Measurements from ENCODE around the gene JTB.
A peak's percentile ranks its signal among the peaks of the same experiment; 100 is the strongest.

The JTB gene

DNA sequence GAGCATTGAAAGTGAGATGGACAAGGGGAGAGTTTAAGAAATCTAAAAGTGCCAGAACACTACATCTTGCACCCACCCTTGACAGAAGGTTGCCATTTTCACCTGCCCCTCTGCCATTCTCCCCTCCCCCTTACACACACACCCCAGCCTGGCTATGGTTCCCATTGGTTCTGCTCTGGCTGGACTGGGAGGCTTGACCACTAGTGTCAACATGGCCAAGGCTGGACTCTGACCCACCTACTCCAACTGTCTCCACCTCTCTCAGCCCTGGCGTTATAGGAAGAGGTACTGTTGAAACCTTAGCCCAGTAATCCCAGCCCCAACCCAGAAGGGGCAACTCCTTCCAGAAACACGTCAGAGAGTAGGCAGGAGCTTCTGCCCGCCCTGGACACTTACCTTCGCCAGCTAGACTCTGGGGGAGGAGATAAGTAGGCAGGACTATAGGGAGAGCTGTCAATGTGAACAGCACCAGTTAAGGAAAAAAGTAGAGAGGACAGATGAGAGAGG lies 23.6 kb downstream of the JTB start:
- DNase-seq (ENCODE audit: low spot score), result no peak

DNA sequence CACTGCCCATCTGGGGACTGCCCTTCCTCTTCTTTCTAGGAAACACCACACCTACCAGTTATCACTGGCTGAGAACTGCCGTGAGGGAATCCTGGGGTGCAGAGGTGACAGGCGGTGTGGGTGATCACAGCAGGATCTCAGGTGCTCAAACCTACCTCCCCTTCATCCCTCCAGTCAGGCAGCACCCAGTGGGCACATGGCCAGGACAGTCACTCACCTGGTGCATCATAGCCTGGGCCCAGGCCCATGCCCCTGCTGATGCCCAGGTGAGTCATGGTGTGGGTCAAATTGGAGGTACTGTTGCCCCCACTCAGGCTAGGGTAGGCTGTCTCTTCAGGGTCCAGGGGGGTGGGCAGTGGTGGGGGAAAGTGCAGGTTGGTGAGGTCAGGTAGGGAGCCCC lies 25.7 kb downstream of the JTB start:
- no peak for DNase-seq (ENCODE audit: low spot score)

DNA sequence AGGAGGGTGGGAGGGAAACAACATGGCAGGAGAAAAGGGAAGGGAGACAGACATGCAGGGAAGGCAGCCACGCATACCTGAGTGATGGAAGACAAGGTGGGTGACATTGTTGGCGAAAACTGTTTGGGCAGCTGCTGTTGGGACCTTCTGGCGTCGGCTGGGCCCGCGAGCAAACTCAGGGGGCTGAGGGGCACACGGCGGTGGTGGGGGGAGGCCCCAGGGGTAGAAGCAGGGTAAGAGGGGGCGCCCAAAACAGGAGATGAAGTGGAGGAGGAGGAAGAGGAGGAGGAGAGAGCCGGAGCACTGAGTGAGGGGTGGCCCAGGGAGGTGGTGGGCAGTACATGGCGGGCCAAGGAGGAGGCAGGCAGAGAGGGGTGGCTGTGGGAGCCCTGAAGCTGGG lies 26.3 kb downstream of the JTB start:
- no peak for DNase-seq (ENCODE audit: low spot score)

DNA sequence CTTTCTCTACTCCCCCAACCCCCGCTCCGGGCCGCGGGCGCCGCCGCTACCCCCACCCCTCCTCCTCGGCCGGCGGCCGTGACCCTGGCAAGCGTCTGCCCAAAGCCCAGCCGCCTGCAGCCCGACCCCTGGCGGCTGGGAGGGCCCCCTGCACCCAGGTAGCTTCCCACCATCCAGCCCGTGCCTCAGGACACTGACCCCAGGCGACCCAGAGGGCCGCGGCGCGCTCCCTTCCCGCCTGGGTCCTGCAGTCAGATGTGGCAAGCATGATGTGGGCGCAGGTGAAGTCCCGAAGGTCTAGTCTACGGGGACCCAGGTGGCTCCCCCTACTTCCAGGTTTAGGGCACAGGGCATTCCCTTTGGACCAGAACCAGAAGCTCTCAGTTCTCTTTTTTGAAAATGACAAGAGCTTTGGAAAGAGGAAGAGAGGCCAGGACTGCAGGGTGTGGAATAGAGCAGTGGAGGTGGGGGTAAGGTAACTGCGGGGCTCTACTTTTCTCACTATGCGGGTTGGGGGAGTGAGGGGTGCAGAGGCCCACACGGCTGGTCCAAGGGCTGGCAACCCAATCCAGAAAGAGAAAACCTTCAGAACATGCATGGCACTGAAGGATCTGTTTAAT lies 30.7 kb downstream of the JTB start, which contains the start of gene DENND4B:
DENND4B (minus strand) TSS at position 97 of the 620 bp plus-strand sequence. CDS start 2,344 bp downstream, outside the sequence.
- peak; percentile 74 for DNase-seq (ENCODE audit: low spot score)

DNA sequence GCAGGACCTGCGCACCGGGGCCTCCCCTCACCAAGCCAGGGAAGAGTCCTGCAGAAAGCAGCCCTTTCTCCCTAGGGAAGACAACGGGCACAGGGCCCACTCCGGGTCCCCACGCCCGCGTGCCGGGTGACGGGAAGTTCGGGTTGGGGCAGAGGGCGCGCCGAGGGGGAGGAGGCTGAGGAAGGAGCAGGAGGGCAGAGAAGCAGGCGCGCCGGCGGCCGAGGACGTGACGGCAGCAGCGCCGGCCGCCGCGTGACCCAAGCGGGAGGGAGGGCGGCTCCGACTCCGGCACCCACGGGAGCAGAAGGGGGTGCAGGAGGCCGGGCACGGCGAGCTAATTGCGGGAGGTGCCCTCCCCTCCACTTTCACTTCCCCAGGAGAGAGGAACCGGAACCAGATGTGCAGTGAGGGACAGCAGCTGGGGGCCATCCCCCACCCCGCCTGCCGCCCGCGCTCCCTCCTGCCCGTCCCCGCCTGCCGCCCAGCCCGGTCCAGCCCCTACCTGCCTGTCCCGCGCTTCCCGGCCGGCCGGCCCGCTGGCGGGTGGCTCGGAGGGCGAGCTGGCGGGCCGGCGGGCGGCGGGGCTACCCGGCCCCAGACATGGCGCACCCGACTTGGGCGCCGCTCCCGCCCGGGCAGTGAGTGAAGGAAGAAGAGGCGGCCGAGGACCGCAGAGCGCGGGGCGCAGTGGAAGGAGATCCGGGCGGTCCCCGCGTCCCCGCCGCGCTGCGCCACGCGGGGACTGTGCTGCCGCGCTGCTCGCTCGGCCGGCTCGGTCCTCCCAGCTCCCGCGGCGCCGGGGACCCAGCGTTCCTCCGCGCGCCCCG lies 31.5 kb downstream of the JTB start:
- DNase-seq (ENCODE audit: low spot score), result peak; percentile 69

DNA sequence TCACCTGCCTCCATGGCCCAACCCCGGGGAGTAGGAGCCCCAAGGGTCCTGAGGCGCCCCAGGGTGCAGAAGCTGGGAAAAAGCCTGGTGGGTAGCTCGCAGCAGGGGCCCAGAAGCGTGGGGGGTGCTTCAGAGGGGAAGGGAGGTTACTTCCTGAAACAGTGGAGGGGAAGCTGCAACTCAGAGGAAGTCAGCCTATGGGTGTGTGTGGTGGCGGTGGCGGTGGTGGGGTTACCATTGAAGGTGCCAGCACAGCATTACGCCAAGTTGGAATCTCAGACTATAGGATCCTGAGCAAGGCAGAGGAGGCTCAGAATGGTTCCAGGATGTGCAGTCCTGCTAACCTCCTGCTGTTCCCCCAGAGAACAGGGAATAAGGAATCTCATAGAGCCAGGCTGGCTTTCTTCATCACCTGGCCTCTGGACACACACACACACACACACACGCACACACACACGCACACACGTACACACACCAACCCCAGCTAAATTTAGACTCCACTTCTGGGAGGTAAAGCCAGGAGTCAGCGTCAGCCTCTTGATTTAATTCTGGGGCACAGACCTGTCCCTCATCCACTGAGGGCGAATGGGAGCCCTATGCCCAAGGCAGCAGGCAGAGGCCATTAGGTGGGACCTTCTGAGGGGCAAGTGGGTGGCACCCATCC lies 32.2 kb downstream of the JTB start:
- DNase-seq (ENCODE audit: low spot score), result peak; percentile 81

DNA sequence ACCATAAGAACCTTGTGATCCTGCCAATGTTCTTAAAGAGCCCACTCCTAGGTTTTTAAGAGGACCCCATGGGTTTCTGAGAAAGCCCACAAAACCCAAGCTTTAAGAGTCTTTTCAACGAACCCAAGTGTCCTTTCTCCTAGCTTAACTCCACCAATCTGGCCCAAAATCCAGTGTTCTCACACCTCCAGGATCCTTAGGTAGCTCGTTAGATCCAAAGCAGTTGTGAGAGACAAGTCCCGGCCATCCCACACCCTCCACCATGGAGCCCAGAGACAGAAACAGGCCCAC lies 32.7 kb downstream of the JTB start:
- DNase-seq (ENCODE audit: low spot score), result no peak

DNA sequence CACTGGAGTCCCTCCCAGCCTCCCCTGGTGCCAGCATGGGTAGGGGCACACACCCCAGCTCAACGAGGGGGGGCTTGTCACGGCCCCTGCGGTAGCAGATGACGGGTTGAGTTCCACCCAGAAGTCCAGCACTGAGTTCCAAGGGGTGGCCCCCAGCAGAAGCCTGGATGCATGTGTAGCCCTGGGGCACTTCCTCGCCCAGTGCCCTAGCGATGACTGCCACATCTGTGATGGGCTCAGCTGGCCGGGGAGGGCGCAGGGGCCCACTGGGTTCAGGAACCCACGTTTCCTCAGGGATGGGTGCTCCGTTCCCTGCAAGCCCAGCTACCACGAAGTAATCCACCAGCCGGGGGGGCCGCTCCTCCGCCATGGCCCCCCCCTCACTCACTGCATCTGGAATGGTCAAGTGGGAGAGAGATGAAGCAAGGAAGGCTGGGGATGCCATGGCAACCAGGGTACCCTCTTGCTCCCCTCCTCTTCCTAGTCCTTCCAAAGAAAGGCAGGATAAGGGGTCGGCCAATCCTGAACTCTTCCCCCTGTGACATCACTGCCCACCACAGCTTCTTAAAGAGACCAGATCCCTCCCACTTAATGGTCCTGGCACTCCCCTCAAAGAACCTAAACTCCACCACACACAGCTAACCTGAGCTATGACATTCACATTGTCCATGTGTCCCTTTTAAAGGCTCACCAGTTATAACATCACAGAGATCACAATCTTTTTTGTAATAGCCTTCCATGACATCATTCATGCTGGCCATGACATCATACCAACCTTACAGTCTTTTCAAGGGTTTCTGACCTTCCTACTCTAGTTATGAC lies 33.3 kb downstream of the JTB start:
- DNase-seq (ENCODE audit: low spot score), result no peak

DNA sequence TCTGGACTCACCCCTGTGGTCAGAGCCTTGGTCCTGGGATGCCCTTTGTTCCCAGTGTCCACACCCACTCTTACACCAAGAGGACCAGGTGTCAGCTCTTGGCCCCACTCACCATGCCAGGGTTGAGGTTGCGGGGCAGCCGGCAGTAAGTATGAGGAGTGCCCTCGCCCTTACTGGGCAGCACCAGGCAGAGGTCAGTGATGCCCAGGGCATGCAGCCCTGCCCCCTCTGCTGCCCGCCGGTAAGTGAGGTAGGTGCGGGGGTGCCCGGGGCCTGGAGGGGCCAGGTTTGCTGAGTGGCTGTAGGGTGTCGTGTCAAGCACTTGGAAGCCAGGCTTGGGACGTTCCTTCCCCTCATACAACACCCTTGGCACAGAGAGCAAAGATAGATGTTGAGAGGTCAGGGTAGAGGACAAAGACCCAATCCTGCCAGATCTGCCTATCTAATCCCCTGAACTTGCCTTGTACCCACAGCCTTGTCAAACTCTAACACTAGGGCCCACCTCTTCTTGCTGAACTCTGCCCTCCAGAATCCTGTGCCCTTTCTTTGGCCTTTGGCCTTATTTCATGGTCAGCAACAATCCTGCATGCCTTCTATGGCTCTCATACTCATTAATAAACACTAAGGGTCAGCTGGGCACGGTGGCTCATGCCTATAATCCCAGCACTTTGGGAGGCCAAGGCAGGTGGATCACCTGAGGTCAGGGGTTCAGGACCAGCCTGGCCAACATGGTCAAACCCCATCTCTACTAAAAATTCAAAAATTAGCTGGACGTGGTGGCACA lies 34.5 kb downstream of the JTB start:
- no peak for DNase-seq (ENCODE audit: low spot score)

DNA sequence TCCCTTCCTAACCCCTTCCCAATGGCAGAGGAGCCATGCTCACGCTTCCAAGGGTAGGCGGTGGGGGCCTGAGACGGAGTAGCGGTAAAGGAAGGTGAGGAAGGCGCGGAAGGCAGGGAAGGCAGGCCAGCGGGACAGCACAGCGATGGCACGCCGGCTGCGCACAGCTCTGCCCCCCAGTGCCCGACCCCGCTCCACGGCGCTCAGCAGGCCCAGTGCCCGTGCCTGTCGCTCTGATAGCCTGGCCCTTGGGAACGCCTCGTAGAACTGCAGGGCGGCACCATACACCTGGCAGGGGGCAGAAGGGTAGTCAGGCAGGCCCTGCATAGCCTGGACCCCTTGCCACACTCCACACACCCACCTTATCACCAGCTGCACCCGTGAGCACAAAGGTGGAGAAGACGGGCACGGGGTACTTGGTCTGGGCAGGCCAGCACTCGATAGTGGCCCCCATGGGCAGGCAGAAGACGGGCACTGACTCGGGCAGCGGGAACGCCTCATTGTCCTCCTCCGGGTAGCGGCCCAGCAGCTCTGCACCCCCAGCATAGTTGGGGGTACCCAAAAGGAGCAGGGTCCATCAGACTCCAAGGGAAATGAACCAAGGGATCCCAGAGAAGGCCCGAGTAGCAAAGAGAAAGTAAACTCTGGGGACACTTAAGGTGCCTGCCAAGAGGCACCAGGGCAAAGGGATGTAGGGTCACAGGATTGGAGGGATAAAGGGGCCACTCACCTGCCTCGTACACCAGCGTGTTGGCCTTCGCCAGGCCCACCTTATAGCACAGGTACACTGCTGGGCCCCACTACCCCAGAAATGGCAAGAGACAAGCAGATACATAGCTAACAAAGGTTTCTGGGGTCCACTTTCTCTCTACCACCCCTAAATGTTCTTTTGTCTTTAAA lies 35.4 kb downstream of the JTB start:
- DNase-seq (ENCODE audit: low spot score), result no peak

DNA sequence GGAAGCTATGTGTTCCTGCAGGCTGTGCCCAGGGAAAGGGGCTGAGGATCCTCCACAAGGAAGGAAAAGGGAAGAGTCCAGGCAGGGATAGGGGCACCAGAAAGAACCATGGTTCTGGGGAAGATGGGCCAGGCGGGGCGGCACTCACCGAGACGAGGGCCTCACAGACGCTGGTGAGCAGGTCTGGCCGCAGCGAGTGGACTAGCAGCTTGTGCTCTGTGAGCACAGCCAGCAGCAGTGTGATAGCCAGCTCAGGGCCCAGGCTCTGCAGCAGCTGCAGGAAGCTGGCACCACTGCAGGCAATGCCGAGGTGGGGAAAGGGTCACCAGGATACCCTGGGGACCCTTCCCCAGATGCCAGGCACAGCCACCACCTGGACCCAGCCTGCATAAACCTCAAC lies 36.7 kb downstream of the JTB start:
- DNase-seq (ENCODE audit: low spot score), result no peak

DNA sequence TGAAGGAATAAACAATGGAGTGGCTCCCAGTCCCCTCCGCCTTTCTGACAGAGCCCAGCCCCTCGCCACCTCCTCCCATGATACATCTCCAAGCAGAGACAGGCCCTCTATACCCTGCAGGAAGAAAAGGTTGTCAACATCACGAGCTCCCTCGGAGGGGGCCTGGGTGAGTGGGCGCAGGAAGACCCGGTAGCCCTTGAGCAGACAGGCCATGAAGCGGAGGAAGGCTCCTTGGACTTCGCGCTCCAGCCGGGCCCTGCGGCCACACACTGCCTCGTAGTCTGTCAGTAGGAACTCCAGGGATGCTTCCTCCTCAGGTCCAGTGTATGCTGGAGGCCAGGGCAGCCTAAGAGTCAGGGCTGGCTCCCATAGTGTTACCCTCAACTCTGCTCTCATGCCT lies 38.0 kb downstream of the JTB start:
- no peak for DNase-seq (ENCODE audit: low spot score)

DNA sequence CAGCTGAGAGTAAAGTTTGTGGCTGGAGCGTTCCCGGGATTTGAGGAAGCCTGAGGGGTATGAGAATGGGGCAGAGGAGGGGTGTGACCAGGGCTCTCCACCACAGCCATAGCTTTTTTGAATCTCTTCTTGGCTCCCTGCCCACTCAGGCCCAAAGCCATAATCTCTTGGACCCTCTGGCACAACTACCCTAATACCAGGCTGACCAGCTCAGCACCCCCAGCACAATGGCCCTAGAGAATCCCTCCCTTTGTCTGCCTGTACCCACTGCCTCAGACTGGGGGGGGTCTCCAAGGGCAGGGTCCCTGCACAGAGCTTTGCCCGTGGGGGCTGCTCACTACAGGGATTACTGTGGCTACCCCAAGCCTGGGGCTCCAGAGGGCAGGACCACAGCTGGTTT lies 38.5 kb downstream of the JTB start:
- DNase-seq (ENCODE audit: low spot score), result no peak

DNA sequence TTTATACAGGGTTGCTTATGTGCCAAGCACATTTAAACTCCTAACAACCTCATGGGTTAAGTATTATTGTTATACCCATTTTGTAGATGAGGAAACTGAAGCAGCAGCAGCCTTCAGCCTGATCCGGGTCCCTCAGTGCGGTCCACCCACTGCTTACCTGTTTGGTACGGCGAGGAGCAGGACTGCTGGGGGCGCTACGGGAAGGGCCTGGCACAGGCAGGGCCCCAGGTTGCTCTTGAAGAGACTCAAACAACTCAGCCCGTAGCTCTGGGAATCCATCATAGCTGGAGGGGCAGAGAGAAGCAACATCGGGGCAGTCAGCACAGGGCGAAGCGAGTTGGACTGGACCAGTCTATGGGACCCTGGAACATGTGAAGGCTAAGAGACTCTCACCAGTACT lies 40.1 kb downstream of the JTB start:
- DNase-seq (ENCODE audit: low spot score), result no peak

DNA sequence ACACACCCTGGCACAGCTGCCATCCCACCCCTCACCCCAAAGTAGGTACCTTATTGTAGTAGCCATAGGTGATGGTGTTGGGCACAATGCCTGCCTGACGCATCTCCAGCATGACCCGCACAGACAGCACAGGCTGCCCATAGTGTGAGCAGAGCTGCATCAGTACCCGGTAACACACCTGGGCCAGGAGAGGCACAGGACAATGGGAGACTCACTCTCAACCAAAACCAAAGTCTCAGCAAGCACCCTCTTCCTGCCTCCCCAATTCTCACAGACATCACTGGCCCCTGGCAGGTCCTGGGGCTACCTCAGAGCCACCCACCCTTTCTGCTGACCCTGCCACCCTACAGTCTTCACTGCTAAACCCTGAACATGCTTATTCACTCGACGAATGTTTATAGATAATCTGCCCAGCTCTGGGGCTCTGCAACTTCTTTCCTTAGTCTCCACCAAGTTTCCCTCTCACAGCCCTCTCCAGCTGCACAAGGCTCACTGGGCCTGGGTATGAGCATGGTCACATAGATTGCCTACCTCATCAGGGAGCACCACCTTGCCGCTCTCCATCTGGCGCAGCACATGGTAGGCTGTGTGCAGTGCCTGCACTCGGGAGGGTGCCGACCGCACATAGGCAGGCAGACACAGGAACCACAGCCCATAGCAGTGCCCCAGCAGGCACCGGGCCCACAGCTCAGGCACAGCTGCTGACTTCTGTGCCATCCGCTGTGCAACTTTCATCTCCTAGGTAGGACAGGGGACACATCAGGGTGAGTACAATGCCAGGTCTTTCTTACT lies 41.3 kb downstream of the JTB start:
- no peak for DNase-seq (ENCODE audit: low spot score)

DNA sequence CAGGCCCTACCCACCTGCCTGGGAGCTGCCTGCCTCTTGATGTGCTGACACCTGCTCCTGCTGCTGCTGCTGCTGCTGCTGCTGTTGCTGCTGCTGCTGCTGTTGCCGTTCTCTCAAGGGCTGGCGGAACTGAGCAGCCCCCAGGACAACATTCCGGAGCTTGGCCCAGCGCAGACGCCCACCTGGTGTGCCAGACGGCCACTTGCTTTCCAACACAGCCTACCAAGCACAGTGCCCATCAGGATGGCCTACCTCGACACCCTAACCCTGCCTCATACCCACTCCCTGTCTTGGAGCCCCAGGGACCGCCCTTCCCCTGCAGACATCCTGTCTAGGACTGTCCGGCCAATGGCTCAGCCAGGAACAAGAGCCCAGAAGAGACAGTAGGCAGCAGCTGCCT lies 42.7 kb downstream of the JTB start:
- no peak for DNase-seq (ENCODE audit: low spot score)

DNA sequence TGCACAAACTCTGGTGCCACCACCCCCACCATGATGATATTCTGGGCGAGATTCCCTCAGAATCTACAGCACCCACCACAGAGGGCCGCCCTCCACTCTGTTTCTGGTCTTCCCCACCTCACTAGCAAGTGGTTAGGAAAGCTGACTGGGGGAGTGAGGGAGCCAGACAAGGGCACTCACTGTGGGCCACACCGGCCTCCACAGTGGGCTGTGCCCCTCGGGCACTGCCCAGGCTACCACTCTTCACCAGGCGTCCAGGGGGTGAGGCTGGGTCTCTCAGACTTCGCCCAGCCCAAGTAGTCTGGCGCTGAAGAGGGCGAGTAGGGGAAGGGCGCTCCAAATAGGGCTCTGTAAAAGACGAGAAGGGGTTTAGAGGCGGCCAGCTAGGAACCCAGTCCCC lies 43.5 kb downstream of the JTB start:
- no peak for DNase-seq (ENCODE audit: low spot score)

DNA sequence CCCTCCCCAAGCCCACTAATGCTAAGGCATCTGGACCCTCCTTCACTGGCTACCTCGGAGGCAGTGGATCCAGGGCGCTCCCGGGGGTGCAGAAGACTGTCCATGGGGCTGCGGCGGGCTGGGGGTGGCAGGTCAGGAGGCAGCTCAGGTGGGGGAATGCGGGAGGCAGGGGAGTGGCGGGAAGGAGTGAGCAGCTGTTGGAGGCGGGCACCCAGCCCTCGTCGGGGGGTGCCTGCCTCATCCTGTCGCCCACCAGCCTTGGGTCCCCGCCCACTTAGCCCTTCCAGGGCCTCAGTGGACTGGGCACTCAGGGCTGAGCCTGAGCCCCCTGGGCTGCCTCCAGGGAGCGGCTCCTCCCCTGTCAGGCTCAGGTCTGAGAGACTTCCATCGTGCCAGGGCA lies 44.0 kb downstream of the JTB start:
- no peak for DNase-seq (ENCODE audit: low spot score)

All from CD4-positive, alpha-beta T cell treated with Interleukin-15 for 4 hours (primary cell).